Adrenal gland (tissue), 5 donors: ENCODE data around the gene RNF182.

Experiments used
- POLR2A ChIP-seq, 2 donors: fragments of 450-650 bp; IDR thresholded peaks; one replicate each; pipeline ENCODE4 v1.6.1; 2017; ENCODE audit warnings: antibody characterized with exemption in 2 of 2, mild to moderate bottlenecking in 2 of 2, moderate library complexity in 1 of 2
- TF ChIP-seq, protein P1 (sequence below), 6 experiments: fragments of 450-650 bp in 4 of 6; fragments of 200-600 bp in 2 of 6; sonication (generic) in 1 of 6; IDR thresholded peaks; 1 replicate in 5 of 6; 2 replicates in 1 of 6; pipeline versions ENCODE4 v1.5.1 to v1.8.0; 2016 to 2021; ENCODE audit warnings: antibody characterized with exemption in 6 of 6, mild to moderate bottlenecking in 2 of 6, moderate library complexity in 1 of 6
- donor health status: DM: no; HTN: no; CAD: no.

DNA sequence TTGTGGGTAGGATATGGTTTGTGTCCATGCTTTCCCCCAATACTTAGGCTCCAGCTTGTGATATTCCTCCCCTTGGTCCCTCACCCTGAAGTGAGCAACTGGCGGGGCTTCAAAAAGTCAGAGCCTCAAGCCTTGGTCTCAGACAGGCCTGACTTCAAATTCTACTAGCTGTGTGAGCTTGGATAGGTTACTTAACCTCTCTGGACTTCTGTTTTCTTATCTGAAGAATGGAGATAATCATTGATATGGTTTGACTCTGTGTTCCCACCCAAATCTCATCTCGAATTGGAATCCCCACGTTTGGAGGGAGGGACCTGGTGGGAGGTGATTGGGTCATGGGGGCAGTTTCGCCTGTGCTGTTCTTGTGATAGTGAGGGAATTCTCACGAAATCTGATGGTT lies 97.9 kb downstream of the RNF182 start:
- TF ChIP-seq, protein P1, sequence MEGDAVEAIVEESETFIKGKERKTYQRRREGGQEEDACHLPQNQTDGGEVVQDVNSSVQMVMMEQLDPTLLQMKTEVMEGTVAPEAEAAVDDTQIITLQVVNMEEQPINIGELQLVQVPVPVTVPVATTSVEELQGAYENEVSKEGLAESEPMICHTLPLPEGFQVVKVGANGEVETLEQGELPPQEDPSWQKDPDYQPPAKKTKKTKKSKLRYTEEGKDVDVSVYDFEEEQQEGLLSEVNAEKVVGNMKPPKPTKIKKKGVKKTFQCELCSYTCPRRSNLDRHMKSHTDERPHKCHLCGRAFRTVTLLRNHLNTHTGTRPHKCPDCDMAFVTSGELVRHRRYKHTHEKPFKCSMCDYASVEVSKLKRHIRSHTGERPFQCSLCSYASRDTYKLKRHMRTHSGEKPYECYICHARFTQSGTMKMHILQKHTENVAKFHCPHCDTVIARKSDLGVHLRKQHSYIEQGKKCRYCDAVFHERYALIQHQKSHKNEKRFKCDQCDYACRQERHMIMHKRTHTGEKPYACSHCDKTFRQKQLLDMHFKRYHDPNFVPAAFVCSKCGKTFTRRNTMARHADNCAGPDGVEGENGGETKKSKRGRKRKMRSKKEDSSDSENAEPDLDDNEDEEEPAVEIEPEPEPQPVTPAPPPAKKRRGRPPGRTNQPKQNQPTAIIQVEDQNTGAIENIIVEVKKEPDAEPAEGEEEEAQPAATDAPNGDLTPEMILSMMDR (IDR thresholded peaks at IDR 0.05), result no peak
- TF ChIP-seq POLR2A (IDR thresholded peaks at IDR 0.05), result no peak
